A549 (cell line): ENCODE data around the gene HSD11B2.

ENCODE experiments used
- PHF8 ChIP-seq: fragments of 200-600 bp; sonication (generic); IDR thresholded peaks from 2 replicates; pipeline ENCODE4 v1.6.1; 2016; ENCODE audit warnings: low read depth, mild to moderate bottlenecking, antibody characterized with exemption, moderate library complexity, borderline replicate concordance
- POLR2A ChIP-seq: IDR thresholded peaks from 2 replicates; pipeline ENCODE4 v1.6.1; 2012; ENCODE audit warnings: mild to moderate bottlenecking, low read length
- REST ChIP-seq: fragments of 200-600 bp; sonication (generic); IDR thresholded peaks from 2 replicates; pipeline ENCODE4 v1.6.1; 2016; ENCODE audit warnings: antibody characterized with exemption, mild to moderate bottlenecking, moderate library complexity
- TF ChIP-seq, protein P1 (sequence below): fragments of >200 bp; sonication (Bioruptor Twin); formaldehyde crosslinking; IDR thresholded peaks from 3 replicates; pipeline ENCODE4 v1.5.1; 2016

- TF ChIP-seq REST: no peak
- no peak for TF ChIP-seq PHF8
- no peak for TF ChIP-seq POLR2A
- TF ChIP-seq, protein P1, sequence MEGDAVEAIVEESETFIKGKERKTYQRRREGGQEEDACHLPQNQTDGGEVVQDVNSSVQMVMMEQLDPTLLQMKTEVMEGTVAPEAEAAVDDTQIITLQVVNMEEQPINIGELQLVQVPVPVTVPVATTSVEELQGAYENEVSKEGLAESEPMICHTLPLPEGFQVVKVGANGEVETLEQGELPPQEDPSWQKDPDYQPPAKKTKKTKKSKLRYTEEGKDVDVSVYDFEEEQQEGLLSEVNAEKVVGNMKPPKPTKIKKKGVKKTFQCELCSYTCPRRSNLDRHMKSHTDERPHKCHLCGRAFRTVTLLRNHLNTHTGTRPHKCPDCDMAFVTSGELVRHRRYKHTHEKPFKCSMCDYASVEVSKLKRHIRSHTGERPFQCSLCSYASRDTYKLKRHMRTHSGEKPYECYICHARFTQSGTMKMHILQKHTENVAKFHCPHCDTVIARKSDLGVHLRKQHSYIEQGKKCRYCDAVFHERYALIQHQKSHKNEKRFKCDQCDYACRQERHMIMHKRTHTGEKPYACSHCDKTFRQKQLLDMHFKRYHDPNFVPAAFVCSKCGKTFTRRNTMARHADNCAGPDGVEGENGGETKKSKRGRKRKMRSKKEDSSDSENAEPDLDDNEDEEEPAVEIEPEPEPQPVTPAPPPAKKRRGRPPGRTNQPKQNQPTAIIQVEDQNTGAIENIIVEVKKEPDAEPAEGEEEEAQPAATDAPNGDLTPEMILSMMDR: no peak
Observed at GRCh38 chr16:67483150-67483549, 52.2 kb downstream of the HSD11B2 start, which contains the start of gene AGRP.
